ENCODE data around the gene CHN1.

CHN1 gene

GRCh38 chr2:174827371-174828369 lies 177.5 kb downstream of the CHN1 start:
- FAIRE-seq: no peak
- no peak for DNase-seq (ENCODE audit: low spot score)

- DNase-seq (ENCODE audit: low spot score): no peak
- no peak for FAIRE-seq
These were observed 179.1 kb downstream of the CHN1 start for GRCh38 chr2:174826051-174826450.

- DNase-seq (ENCODE audit: low spot score) (no peak), FAIRE-seq (no peak)
These were observed 181.1 kb downstream of the CHN1 start for GRCh38 chr2:174824068-174824467.

GRCh38 chr2:174821628-174822027 lies 183.6 kb downstream of the CHN1 start:
- no peak for FAIRE-seq
- DNase-seq (ENCODE audit: low spot score): no peak

- FAIRE-seq (no peak), DNase-seq (ENCODE audit: low spot score) (no peak)
These were observed 184.8 kb downstream of the CHN1 start for GRCh38 chr2:174820361-174820760.

GRCh38 chr2:174815526-174815925 lies 189.7 kb downstream of the CHN1 start:
- DNase-seq (ENCODE audit: low spot score) (no peak), FAIRE-seq (no peak)

GRCh38 chr2:174812037-174812436 lies 193.1 kb downstream of the CHN1 start:
- no peak for DNase-seq (ENCODE audit: low spot score)
- no peak for FAIRE-seq

GRCh38 chr2:174807931-174808330 lies 197.2 kb downstream of the CHN1 start:
- no peak for DNase-seq (ENCODE audit: low spot score)
- FAIRE-seq: no peak

- DNase-seq (ENCODE audit: low spot score): no peak
- no peak for FAIRE-seq
These were observed 199.4 kb downstream of the CHN1 start for GRCh38 chr2:174805803-174806202.

GRCh38 chr2:174802459-174802858 lies 202.7 kb downstream of the CHN1 start:
- FAIRE-seq (no peak), DNase-seq (ENCODE audit: low spot score) (no peak)

- FAIRE-seq: no peak
- no peak for DNase-seq (ENCODE audit: low spot score)
These were observed 204.6 kb downstream of the CHN1 start for GRCh38 chr2:174800436-174801205.

- DNase-seq (ENCODE audit: low spot score) (no peak), FAIRE-seq (no peak)
These were observed 206.4 kb downstream of the CHN1 start for GRCh38 chr2:174798801-174799200.

GRCh38 chr2:174797781-174798276 lies 207.4 kb downstream of the CHN1 start:
- FAIRE-seq: no peak

GRCh38 chr2:174796319-174796771 lies 208.8 kb downstream of the CHN1 start:
- DNase-seq (ENCODE audit: low spot score) (no peak), FAIRE-seq (no peak)

More at GRCh38 chr2:174797781-174798276, 207.4 kb downstream of the CHN1 start:
- no peak for DNase-seq (ENCODE audit: low spot score)

- FAIRE-seq (no peak), DNase-seq (ENCODE audit: low spot score) (no peak)
These were observed 210.3 kb downstream of the CHN1 start for GRCh38 chr2:174794851-174795374.

- DNase-seq (ENCODE audit: low spot score): no peak
- FAIRE-seq: no peak
These were observed 212.7 kb downstream of the CHN1 start for GRCh38 chr2:174792309-174793025.

GRCh38 chr2:174791746-174792280 lies 213.4 kb downstream of the CHN1 start:
- DNase-seq (ENCODE audit: low spot score) (no peak), FAIRE-seq (no peak)

GRCh38 chr2:174791020-174791419 lies 214.2 kb downstream of the CHN1 start:
- no peak for DNase-seq (ENCODE audit: low spot score)
- FAIRE-seq: no peak

- DNase-seq (ENCODE audit: low spot score) (no peak), FAIRE-seq (no peak)
These were observed 216.2 kb downstream of the CHN1 start for GRCh38 chr2:174789001-174789400.

- FAIRE-seq: no peak
- DNase-seq (ENCODE audit: low spot score): no peak
These were observed 216.8 kb downstream of the CHN1 start for GRCh38 chr2:174788291-174788929.

Measured in urothelium cell line (cell line).